Measurements from ENCODE around the gene ADAM11.

- TF ChIP-seq EP300 (IDR thresholded peaks at IDR 0.05) (peak in 1 of 2 donors; percentile 45), CTCF (IDR thresholded peaks at IDR 0.05) (no peak), POLR2A (IDR thresholded peaks at IDR 0.05) (no peak)
Observed at GRCh38 chr17:44828919-44829522, 70.2 kb downstream of the ADAM11 start.

Measured in tibial nerve (tissue), 4 donors.